Urinary bladder (tissue), 4 donors: Measurements from ENCODE around the gene HOOK1. TPM values are rescaled to one million over a fixed set of nuclear protein-coding genes. Genes with fewer than 3 reads are reported as not detected.

Experiments
- DNase-seq: peaks from one replicate; pipeline ENCODE4 v3.0.0-alpha.2; 2015; ENCODE audit errors: extremely low spot score
- H3K27ac ChIP-seq: one replicate; pipeline ENCODE4 v1.5.1; 2013; ENCODE audit warnings: low read depth, mild to moderate bottlenecking, moderate library complexity
- H3K36me3 ChIP-seq: one replicate; pipeline ENCODE4 v1.6.1; 2013; ENCODE audit warnings: mild to moderate bottlenecking, moderate library complexity; ENCODE audit not compliant: insufficient read depth
- H3K4me1 ChIP-seq: one replicate; pipeline ENCODE4 v1.6.1; 2013; ENCODE audit warnings: mild to moderate bottlenecking, moderate library complexity; ENCODE audit not compliant: insufficient read depth
- H3K4me3 ChIP-seq: one replicate; pipeline ENCODE4 v1.5.1; 2013; ENCODE audit warnings: low read depth, low read length
- WGBS: extraction: QIAGEN DNeasy Blood & Tissue Kit; methylation state at CpG from one replicate; pipeline ENCODE4 v1.1.7; 2013; 5-methylcytosine and 5-hydroxymethylcytosine counted together
- polyA plus RNA-seq: library from polyadenylated mRNA; stranded (reverse); fragments of 200-250 nt; gene quantifications from one replicate; pipeline ENCODE4 v1.2.3, GENCODE V29; 2013
- total RNA-seq: library from RNA; depleted of rRNA; stranded (reverse); fragments of >200 nt; gene quantifications from one replicate; pipeline ENCODE4 v1.2.3, GENCODE V29; 2014
- donor health status: healthy with polysubstance abuse.
- donor health status: healthy.

HOOK1 gene
- total RNA-seq = 8.6 TPM
- polyA plus RNA-seq = 0.63 TPM

DNA sequence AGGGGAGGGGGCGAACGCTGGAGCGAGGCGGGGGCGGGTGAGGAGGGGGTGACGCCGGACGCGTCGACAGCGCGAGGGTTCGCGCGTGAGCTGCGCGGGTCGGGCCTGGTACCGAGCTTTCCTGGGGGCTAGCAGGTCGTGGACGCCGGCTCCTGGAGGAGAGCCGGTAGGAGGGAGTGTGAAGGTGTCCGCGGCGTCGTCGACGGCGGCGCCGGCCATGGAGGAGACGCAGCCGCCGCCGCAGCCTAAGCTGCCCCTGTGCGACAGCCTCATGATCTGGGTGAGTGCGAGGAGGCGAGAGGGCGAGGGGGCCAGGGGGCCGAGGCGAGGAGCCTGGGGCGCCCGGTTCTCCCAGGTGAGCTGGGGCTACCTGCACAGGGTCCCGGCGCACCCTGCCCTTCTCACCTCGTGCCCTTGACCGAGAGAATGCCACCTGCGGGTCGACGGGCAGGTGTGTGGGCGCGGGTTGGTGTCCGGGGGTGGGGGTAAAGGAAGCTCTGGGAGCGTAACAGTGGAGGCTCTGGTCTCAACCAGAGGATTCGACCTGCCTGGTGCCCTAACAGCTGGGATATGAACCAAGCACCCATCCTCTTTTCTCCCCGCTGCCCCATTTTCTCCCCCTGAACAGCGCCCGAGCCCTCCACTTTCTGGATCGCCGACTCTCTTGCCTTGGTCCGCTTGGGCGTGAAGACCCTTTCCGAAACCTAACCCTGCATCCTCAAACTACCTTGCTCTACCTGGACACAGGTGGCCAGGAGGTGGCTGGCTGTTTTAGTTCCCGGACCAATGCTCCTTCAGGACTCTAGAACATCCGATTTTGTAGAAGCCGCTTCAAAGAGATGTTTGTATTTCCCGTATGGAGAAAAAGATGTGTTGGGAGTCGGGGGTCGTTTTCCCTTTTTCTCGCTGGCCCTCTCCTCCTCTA is at the start of gene HOOK1:
TSS of gene HOOK1 (plus strand) at position 49 of the 925 bp plus-strand sequence. CDS start at position 218, 169 bp downstream.
- WGBS = 5% methylated on average over 71 of the region's 71 CpGs
- Histone ChIP-seq H3K4me3 (peak within 1 kb of the TSS; percentile 43), H3K36me3 (no peaks in the 10 kb centered on the region), H3K4me1 (no peaks in the 10 kb centered on the region), H3K27ac (no peak within 1 kb of the TSS)
- no peak for DNase-seq

DNA sequence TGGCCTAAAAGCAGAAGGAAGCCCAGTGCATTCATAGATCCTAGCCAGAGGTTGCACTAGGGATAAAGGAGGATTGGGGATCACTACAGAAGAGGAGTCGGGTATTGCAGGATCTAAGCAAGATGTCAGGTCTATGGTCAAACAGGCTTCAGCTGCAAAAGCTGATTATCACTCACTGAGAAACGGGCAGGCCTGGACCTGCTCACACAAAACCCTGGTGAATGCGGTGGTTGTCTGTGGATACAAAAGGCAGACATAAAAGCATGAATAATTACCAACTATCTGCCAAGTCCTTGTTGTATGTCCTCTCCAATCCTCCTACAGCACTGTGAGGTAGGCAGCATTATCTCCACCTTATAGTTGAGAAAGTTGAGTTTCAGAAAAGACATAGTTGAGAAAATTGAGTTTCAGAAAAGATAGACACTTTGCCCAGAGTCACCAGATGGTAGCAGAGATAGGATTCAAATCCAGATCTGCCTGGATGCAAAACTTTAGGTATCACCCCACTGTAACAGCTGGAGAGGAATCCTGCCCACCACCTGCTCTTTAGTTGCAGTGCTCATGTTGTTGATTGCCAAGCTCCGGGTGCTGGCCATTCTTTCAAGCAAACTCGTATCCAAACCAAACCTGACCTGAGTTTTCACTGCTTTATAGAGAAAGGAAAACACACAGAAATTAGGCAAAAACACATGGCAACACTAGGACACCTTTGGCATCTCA is 49.6 kb upstream of the HOOK1 start:
- DNase-seq = no peak
- no peak overlapping the region for H3K27ac ChIP-seq
- no peaks in the 10 kb centered on the region for H3K4me1 ChIP-seq
- no peak overlapping the region for H3K4me3 ChIP-seq
- WGBS = 80% methylated on average over 5 of the region's 5 CpGs
- no peaks in the 10 kb centered on the region for H3K36me3 ChIP-seq

GRCh38 chr1:59766227-59766855 is 48.4 kb upstream of the HOOK1 start:
- no peak overlapping the region for H3K4me3 ChIP-seq
- no peak for DNase-seq
- H3K36me3 ChIP-seq = no peaks in the 10 kb centered on the region
- H3K4me1 ChIP-seq = no peaks in the 10 kb centered on the region
- H3K27ac ChIP-seq = no peak overlapping the region
- WGBS = 63% methylated on average over 9 of the region's 9 CpGs

- no peak overlapping the region for H3K27ac ChIP-seq
- WGBS = 65% methylated on average over 2 of the region's 2 CpGs
- no peak overlapping the region for H3K4me3 ChIP-seq
- H3K36me3 ChIP-seq = no peaks in the 10 kb centered on the region
- no peaks in the 10 kb centered on the region for H3K4me1 ChIP-seq
- no peak for DNase-seq
Observed at GRCh38 chr1:59767119-59767518, 47.6 kb upstream of the HOOK1 start.

- Histone ChIP-seq H3K36me3 (no peaks in the 10 kb centered on the region), H3K4me1 (no peaks in the 10 kb centered on the region), H3K4me3 (no peak overlapping the region), H3K27ac (no peak overlapping the region)
- 90% methylated on average over 10 of the region's 10 CpGs for WGBS
- DNase-seq = no peak
Observed at GRCh38 chr1:59768792-59769735, 45.7 kb upstream of the HOOK1 start.

- Histone ChIP-seq H3K4me1 (no peaks in the 10 kb centered on the region), H3K4me3 (no peak overlapping the region), H3K27ac (no peak overlapping the region), H3K36me3 (no peaks in the 10 kb centered on the region)
- 90% methylated on average over 4 of the region's 4 CpGs for WGBS
- no peak for DNase-seq
Observed at GRCh38 chr1:59769736-59770095, 45.0 kb upstream of the HOOK1 start.

GRCh38 chr1:59771361-59771760 is 43.4 kb upstream of the HOOK1 start:
- WGBS = 98% methylated on average over 3 of the region's 3 CpGs
- Histone ChIP-seq H3K4me1 (no peaks in the 10 kb centered on the region), H3K27ac (no peak overlapping the region), H3K4me3 (no peak overlapping the region), H3K36me3 (no peaks in the 10 kb centered on the region)
- no peak for DNase-seq

DNA sequence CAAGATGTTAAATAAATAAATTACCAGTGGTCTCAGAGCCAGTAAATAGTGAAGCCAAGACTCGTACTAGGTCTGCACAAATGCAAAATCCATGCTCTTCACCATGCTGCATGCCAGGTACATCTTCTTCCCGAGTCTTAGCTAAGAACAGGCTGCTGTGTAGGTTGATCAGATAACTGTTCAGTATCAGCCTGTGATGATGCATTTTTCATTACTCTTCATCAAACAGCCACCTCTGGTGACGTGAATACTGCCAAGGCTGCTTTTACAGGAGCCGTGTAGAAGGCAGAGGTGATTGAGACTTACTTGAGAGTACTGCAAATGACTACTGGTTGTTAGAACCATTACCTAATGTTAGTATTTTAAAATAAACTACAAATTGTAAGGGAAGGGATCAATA is 39.3 kb upstream of the HOOK1 start:
- Histone ChIP-seq H3K4me1 (no peaks in the 10 kb centered on the region), H3K36me3 (no peaks in the 10 kb centered on the region), H3K27ac (no peak overlapping the region), H3K4me3 (no peak overlapping the region)
- no peak for DNase-seq
- WGBS = 86% methylated on average over 4 of the region's 4 CpGs

GRCh38 chr1:59776960-59777852 is 37.5 kb upstream of the HOOK1 start:
- WGBS = 56% methylated on average over 7 of the region's 7 CpGs
- H3K4me1 ChIP-seq = no peaks in the 10 kb centered on the region
- no peaks in the 10 kb centered on the region for H3K36me3 ChIP-seq
- H3K4me3 ChIP-seq = no peak overlapping the region
- no peak for DNase-seq
- no peak overlapping the region for H3K27ac ChIP-seq

- no peak for DNase-seq
- H3K36me3 ChIP-seq = no peaks in the 10 kb centered on the region
- H3K4me3 ChIP-seq = no peak overlapping the region
- no peak overlapping the region for H3K27ac ChIP-seq
- 78% methylated on average over 2 of the region's 2 CpGs for WGBS
- no peaks in the 10 kb centered on the region for H3K4me1 ChIP-seq
Observed at GRCh38 chr1:59779949-59780348, 34.8 kb upstream of the HOOK1 start.

DNA sequence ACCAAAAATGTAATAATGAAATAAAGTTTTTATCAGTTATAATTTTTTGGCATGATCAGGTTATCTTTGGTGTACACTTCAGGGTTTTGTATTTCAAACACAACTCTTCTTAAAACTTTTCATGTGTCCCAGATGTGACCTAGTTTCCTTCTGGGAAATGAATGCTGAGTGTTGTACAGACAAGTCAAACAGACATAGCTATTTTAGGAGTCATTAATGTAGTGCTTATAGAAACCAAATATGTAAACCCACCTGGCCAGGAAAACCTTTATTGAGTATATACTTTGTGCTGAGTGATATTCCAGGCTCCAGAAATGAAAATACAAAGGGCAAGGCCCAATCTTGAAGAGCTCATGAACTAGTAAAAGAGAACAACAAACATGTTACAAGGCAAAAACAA is 25.9 kb upstream of the HOOK1 start:
- DNase-seq = no peak

GRCh38 chr1:59798600-59798999 is 16.1 kb upstream of the HOOK1 start:
- no peaks in the 10 kb centered on the region for H3K4me1 ChIP-seq
- DNase-seq = no peak
- no peak overlapping the region for H3K27ac ChIP-seq
- H3K4me3 ChIP-seq = no peak overlapping the region
- H3K36me3 ChIP-seq = no peaks in the 10 kb centered on the region

More for the DNA sequence above, 25.9 kb upstream of the HOOK1 start:
- Histone ChIP-seq H3K4me1 (no peaks in the 10 kb centered on the region), H3K4me3 (no peak overlapping the region), H3K36me3 (no peaks in the 10 kb centered on the region), H3K27ac (no peak overlapping the region)
